Transverse colon (tissue), 4 donors: ENCODE measurements around the gene DDT. TPM values are rescaled to one million over a fixed set of nuclear protein-coding genes. Genes with fewer than 3 reads are reported as not detected.

Source experiments
- DNase-seq: peaks from one replicate; pipeline ENCODE4 v3.0.0-alpha.2; 2019
- H3K27ac ChIP-seq, 4 donors: fragments of 200-600 bp; sonication (generic); 2 replicates each; pipeline ENCODE4 v1.5.1; 2016 to 2018; ENCODE audit warnings: inconsistent platforms in 4 of 4
- H3K27me3 ChIP-seq: fragments of 200-600 bp; sonication (generic); 2 replicates; pipeline ENCODE4 v1.5.1; 2017; ENCODE audit warnings: inconsistent platforms
- H3K36me3 ChIP-seq, 4 donors: fragments of 200-600 bp; sonication (generic); 2 replicates each; pipeline ENCODE4 v1.5.1; 2017 to 2019; ENCODE audit warnings: inconsistent platforms in 4 of 4
- H3K4me1 ChIP-seq, 4 donors: fragments of 200-600 bp; sonication (generic); 2 replicates each; pipeline ENCODE4 v1.5.1; 2017 to 2020; ENCODE audit warnings: inconsistent platforms in 4 of 4
- H3K4me3 ChIP-seq, 4 donors: fragments of 200-600 bp; sonication (generic); 1 replicate in 1 of 4; 2 replicates in 3 of 4; pipeline versions ENCODE4 v1.5.1 to v1.6.1; 2017 to 2019; ENCODE audit warnings: inconsistent platforms in 4 of 4
- H3K9me3 ChIP-seq, 2 donors: fragments of 200-600 bp; sonication (generic); 2 replicates each; pipeline ENCODE4 v1.5.1; 2017 to 2019; ENCODE audit warnings: inconsistent platforms in 2 of 2
- EP300 ChIP-seq: sonication (generic); formaldehyde crosslinking; IDR thresholded peaks from one replicate; pipeline ENCODE4 v1.6.1; 2017; ENCODE audit warnings: antibody characterized with exemption, low read depth
- POLR2A ChIP-seq: fragments of 450-650 bp; IDR thresholded peaks from one replicate; pipeline ENCODE4 v1.6.1; 2016; ENCODE audit warnings: antibody characterized with exemption, mild to moderate bottlenecking, moderate library complexity
- POLR2AphosphoS5 ChIP-seq, 3 donors: sonication (generic); formaldehyde crosslinking; IDR thresholded peaks; one replicate each; pipeline ENCODE4 v1.6.1; 2016; ENCODE audit warnings: antibody characterized with exemption in 3 of 3
- WGBS, 2 donors: methylation state at CpG; one replicate each; pipeline ENCODE4 v1.1.5; 2018; ENCODE audit warnings: low coverage in 1 of 2; 5-methylcytosine and 5-hydroxymethylcytosine counted together
- in situ Hi-C, 4 donors: fragments of 200-750 bp; cut with MboI; loops; one replicate each; pipeline versions ENCODE4 v1.15.0 to v1.15.1; 2017; ENCODE audit warnings: low sequenced_read_pairs in 3 of 4, low pct_ligation_motif_present in 1 of 4, low pct_unique_long_range_greater_than_20kb in 1 of 4
- intact Hi-C: fragments of 100-400 bp; cut with DNase I; formaldehyde crosslinking; loops from one replicate; pipeline ENCODE4 v1.15.1; 2023; ENCODE audit warnings: low total_unique reads
- total RNA-seq, 4 donors: library from RNA; depleted of rRNA; stranded (reverse); fragments of >200 nt; gene quantifications; one replicate each; pipeline ENCODE4 v1.1.0, GENCODE V29; 2016
- TF ChIP-seq, protein P1 (sequence below), 5 experiments: fragments of 200-600 bp in 3 of 5; fragments of 450-650 bp in 2 of 5; sonication (generic) in 3 of 5; IDR thresholded peaks; 1 replicate in 2 of 5; 2 replicates in 3 of 5; pipeline ENCODE4 v1.5.1; 2016 to 2017; ENCODE audit warnings: antibody characterized with exemption in 5 of 5, inconsistent platforms in 3 of 5, mild to moderate bottlenecking in 2 of 5, moderate library complexity in 1 of 5

DDT gene
- total RNA-seq, 4 donors from 2014 or later, result 157 to 267 (median 197) TPM

GRCh38 chr22:23939017-23939357 is 35.3 kb downstream of the DDT start:
- Histone ChIP-seq H3K27me3 (no peaks in the 10 kb centered on the region), H3K36me3 (no peaks in the 10 kb centered on the region), H3K4me1 (no peaks in the 10 kb centered on the region), H3K4me3 (no peak overlapping the region), H3K9me3 (no peaks in the 10 kb centered on the region), H3K27ac (no peak overlapping the region)
- intact Hi-C loops (no loop called here), in situ Hi-C loops (no loop called here)
- DNase-seq, result no peak
- TF ChIP-seq EP300 (no peak), POLR2AphosphoS5 (IDR thresholded peaks at IDR 0.05) (no peak), POLR2A (no peak)
- TF ChIP-seq, protein P1, sequence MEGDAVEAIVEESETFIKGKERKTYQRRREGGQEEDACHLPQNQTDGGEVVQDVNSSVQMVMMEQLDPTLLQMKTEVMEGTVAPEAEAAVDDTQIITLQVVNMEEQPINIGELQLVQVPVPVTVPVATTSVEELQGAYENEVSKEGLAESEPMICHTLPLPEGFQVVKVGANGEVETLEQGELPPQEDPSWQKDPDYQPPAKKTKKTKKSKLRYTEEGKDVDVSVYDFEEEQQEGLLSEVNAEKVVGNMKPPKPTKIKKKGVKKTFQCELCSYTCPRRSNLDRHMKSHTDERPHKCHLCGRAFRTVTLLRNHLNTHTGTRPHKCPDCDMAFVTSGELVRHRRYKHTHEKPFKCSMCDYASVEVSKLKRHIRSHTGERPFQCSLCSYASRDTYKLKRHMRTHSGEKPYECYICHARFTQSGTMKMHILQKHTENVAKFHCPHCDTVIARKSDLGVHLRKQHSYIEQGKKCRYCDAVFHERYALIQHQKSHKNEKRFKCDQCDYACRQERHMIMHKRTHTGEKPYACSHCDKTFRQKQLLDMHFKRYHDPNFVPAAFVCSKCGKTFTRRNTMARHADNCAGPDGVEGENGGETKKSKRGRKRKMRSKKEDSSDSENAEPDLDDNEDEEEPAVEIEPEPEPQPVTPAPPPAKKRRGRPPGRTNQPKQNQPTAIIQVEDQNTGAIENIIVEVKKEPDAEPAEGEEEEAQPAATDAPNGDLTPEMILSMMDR (IDR thresholded peaks at IDR 0.05), result no peak
- 54% methylated on average over 3 of the region's 3 CpGs; no CpG with 5 or more reads in 1 of the 2 donors for WGBS, 2 donors

DNA sequence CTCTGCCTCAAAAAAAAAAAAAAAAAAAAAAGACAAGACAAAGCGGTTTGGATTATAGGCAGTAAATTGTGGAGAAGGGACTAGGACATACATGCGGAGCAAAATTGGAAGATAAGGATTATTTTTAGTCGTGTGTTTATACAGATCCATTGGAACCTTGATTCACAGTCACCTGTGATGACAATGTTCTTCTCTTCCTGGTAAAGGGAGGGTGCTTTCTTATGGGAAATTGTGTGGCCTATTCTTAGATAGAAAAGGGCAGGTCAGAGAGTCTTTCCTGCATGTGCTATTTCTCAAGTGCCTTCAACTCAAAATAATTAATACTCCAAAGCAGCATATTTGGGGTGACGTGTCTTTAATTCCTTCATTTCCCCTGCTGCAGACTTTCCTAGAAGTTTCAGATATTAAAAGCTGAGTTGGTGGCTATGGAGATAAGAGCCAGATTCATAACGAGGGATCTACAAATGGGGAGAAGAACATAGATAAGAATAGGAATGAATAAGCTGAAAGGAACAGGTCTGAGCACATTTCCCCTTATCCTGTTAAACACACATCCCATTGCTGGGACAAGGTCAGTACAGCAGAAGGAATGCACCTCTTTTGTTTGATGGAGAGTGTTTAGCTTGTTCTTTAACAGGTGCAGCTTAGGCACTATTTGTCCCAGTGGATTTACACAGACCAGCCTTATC is 35.8 kb downstream of the DDT start:
- H3K27me3 ChIP-seq, result no peaks in the 10 kb centered on the region
- intact Hi-C loops, result no loop called here
- no peaks in the 10 kb centered on the region for H3K4me1 ChIP-seq
- DNase-seq, result no peak
- no peak for TF ChIP-seq EP300
- no peak for TF ChIP-seq POLR2AphosphoS5 (IDR thresholded peaks at IDR 0.05)
- WGBS, 2 donors, result 63 to 77% methylated on average over 4 to 5 of the region's 5 CpGs
- no peaks in the 10 kb centered on the region for H3K36me3 ChIP-seq
- in situ Hi-C loops, result no loop called here
- H3K9me3 ChIP-seq, result no peaks in the 10 kb centered on the region
- H3K4me3 ChIP-seq, result no peak overlapping the region
- H3K27ac ChIP-seq, result no peak overlapping the region

- Histone ChIP-seq H3K27me3 (no peaks in the 10 kb centered on the region), H3K27ac (no peak overlapping the region), H3K9me3 (peaks cover 4% of the 10 kb centered on the region in 2 donors), H3K4me1 (no peaks in the 10 kb centered on the region), H3K4me3 (no peak overlapping the region), H3K36me3 (peaks cover 0 to 26% (median 3%) of the 10 kb centered on the region in 4 donors)
- in situ Hi-C loops, result loop anchor here in 1 of 4 donors (10.0 kb wide), 1 partner anchor 48 kb away; the partner anchor contains the start of gene DDT
- intact Hi-C loops, result no loop called here
- WGBS, 2 donors, result 80 to 83% methylated on average over 1 to 13 of the region's 14 CpGs
- no peak for DNase-seq
- TF ChIP-seq, protein P1 (IDR thresholded peaks at IDR 0.05), result no peak
- TF ChIP-seq POLR2A, result no peak
- TF ChIP-seq POLR2AphosphoS5 (IDR thresholded peaks at IDR 0.05), result no peak
- no peak for TF ChIP-seq EP300
Observed at GRCh38 chr22:23926561-23926960, 47.7 kb downstream of the DDT start.

GRCh38 chr22:23925020-23925606 is 49.1 kb downstream of the DDT start:
- TF ChIP-seq EP300, result no peak
- TF ChIP-seq POLR2AphosphoS5 (IDR thresholded peaks at IDR 0.05), result no peak
- no peak for TF ChIP-seq POLR2A
- TF ChIP-seq, protein P1 (IDR thresholded peaks at IDR 0.05), result no peak
- peaks cover 0 to 29% (median 3%) of the 10 kb centered on the region in 4 donors for H3K36me3 ChIP-seq
- no peaks in the 10 kb centered on the region for H3K27me3 ChIP-seq
- H3K4me1 ChIP-seq, result no peaks in the 10 kb centered on the region
- in situ Hi-C loops, result loop anchor here in 1 of 4 donors (10.0 kb wide), 1 partner anchor 50 kb away; the partner anchor contains the start of gene DDT
- intact Hi-C loops, result no loop called here
- H3K9me3 ChIP-seq, result peaks cover 4% of the 10 kb centered on the region in 2 donors
- no peak overlapping the region for H3K4me3 ChIP-seq
- 98 to 100% methylated on average over 2 to 5 of the region's 6 CpGs for WGBS, 2 donors
- no peak overlapping the region for H3K27ac ChIP-seq
- DNase-seq, result no peak
